ENCODE data around the gene AUH.

DNA sequence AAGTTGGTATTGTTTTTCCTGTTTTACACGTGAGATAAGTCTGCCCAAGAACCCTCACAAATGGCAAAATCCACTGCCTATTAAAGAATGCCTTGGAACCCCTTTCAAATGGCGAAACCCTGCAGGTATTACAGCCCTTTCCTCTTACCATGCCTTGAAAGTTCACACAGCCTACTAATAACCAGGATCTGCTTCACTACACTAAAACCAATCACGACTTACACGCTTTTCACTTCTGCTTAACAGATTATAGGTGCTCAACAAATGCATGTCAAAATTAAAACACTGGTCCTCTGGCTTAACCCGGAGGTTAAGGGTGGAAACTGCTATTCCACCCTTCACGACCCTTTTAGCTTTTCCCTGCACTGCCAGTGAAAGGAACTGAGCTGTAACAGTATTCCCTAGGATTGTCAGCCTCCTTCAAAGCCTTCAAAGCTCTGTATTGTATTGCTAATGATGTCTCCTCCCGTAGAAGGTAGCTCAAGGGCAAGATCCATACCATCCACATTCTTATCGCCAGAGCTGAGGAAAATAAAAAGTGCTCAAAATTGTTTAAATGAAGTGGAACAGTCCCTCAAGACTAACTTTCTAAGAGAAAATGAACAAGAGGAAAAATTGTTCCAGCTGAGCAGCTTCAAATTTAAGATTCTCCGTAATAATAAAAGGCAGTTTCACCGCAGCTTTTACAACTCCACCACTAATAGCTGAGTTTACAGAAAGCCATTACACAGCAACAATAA, 997 bp downstream of the AUH start:
- TF ChIP-seq EZH2 (IDR thresholded peaks at IDR 0.05; ENCODE audit: borderline replicate concordance, insufficient read depth, low read depth, low read length, poor library complexity, severe bottlenecking): no peak
- TF ChIP-seq, protein P1, sequence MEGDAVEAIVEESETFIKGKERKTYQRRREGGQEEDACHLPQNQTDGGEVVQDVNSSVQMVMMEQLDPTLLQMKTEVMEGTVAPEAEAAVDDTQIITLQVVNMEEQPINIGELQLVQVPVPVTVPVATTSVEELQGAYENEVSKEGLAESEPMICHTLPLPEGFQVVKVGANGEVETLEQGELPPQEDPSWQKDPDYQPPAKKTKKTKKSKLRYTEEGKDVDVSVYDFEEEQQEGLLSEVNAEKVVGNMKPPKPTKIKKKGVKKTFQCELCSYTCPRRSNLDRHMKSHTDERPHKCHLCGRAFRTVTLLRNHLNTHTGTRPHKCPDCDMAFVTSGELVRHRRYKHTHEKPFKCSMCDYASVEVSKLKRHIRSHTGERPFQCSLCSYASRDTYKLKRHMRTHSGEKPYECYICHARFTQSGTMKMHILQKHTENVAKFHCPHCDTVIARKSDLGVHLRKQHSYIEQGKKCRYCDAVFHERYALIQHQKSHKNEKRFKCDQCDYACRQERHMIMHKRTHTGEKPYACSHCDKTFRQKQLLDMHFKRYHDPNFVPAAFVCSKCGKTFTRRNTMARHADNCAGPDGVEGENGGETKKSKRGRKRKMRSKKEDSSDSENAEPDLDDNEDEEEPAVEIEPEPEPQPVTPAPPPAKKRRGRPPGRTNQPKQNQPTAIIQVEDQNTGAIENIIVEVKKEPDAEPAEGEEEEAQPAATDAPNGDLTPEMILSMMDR (IDR thresholded peaks at IDR 0.05): no peak

All from B cell (primary cell).